Measurements from ENCODE around the gene MSLN. TPM values are rescaled to one million over a fixed set of nuclear protein-coding genes. Genes with fewer than 3 reads are reported as not detected.
A peak's percentile ranks its signal among the peaks of the same experiment; 100 is the strongest.

MSLN gene
- total and polyA plus RNA-seq, 2 of the 8 experiments (the other 6 are each of a cell fraction or from before 2014, with no cell fraction given) = 0.28 to 0.50 TPM

DNA sequence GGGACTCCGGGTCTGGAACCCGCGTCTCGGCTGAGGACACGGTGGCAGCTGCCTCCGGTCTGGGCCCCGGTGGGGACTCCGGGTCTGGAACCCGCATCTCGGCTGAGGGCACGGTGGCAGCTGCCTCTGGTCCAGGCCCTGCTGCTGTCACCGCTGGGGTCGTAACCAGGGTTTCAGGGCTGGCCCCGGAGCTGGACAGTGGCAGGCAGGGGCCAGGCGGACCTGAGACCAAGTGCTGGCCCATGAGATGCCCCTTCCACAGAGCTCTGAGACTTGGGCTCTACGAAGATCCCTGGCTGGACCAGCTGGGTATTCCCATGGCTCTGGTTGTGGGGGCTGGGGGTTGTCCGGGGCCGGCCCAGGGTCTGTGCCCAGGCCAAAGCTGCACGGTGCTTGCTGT is 23.9 kb downstream of the MSLN start:
- no peak overlapping the region for H3K23ac ChIP-seq (ENCODE audit: insufficient read length)
- no peak overlapping the region for H3K27ac ChIP-seq (ENCODE audit: low read depth, low read length)
- H3K4me1 ChIP-seq (replicated peaks in 1 of 4; ENCODE audit: control insufficient read depth in 3 of 4, insufficient read depth in 4 of 4, low read length in 3 of 4) = peaks cover 0 to 14% (median 5%) of the 10 kb centered on the region in 4 experiments; a peak in 4 of 7 replicates
- no peak overlapping the region for H2AK5ac ChIP-seq (ENCODE audit: low read depth, low read length)
- no peak overlapping the region for H2AFZ ChIP-seq (ENCODE audit: low read length)
- H4K20me1 ChIP-seq (replicated peaks in 1 of 2; ENCODE audit: control insufficient read depth in 1 of 2, insufficient read depth in 2 of 2, low read length in 2 of 2) = peaks cover 4 to 20% of the 10 kb centered on the region in 2 experiments
- peaks cover 0 to 6% (median 3%) of the 10 kb centered on the region in 4 experiments; a peak in 2 of 8 replicates for H3K36me3 ChIP-seq (ENCODE audit: control insufficient read depth in 2 of 4, insufficient read depth in 4 of 4, low read length in 3 of 4)
- 0 out of 2 replicates have a peak overlapping the region, but pooled peaks have one; percentile 33 for H2BK12ac ChIP-seq (ENCODE audit: low read depth, low read length)
- peaks cover 9% of the 10 kb centered on the region; the same call in 1 of the 2 replicates for H3K23me2 ChIP-seq (ENCODE audit: low read depth, low read length)
- H3K9ac ChIP-seq (replicated peaks in 1 of 4; ENCODE audit: extremely low read depth in 1 of 4, low read depth in 3 of 4, low read length in 3 of 4) = no peak overlapping the region
- peaks cover 0 to 3% (median under 1%) of the 10 kb centered on the region in 4 experiments; a peak in 2 of 7 replicates for H3K27me3 ChIP-seq (replicated peaks in 1 of 4; ENCODE audit: control insufficient read depth in 3 of 4, extremely low read depth in 1 of 4, insufficient read depth in 3 of 4, low read length in 3 of 4)
- H3K9me3 ChIP-seq (ENCODE audit: insufficient read depth in 2 of 2, low read depth in 1 of 2, low read length in 1 of 2) = no peaks in the 10 kb centered on the region
- H2BK15ac ChIP-seq (ENCODE audit: low read length) = no peak overlapping the region
- H2BK20ac ChIP-seq (ENCODE audit: low read length) = no peak overlapping the region
- H3K79me1 ChIP-seq (ENCODE audit: low read depth, low read length) = peaks cover 2% of the 10 kb centered on the region; the same call in 1 of the 2 replicates
- no peak overlapping the region for H4K5ac ChIP-seq (ENCODE audit: insufficient read length, low read depth, low read length)
- H3K14ac ChIP-seq (ENCODE audit: insufficient read length) = no peak overlapping the region
- H3K4me2 ChIP-seq (ENCODE audit: insufficient read depth in 1 of 2, low read depth in 2 of 2, low read length in 2 of 2) = no peak overlapping the region
- no peak overlapping the region for H2BK5ac ChIP-seq (ENCODE audit: low read depth, low read length)
- H3K4me3 ChIP-seq (ENCODE audit: extremely low read depth in 1 of 4, insufficient read depth in 2 of 4, low read depth in 3 of 4, low read length in 4 of 4) = no peak overlapping the region
- H3K4ac ChIP-seq (replicated peaks; ENCODE audit: insufficient read length, low read depth, low read length) = no peak overlapping the region
- H3K79me2 ChIP-seq (ENCODE audit: control insufficient read depth in 1 of 2, insufficient read depth in 2 of 2, low read length in 2 of 2) = peaks cover 0 to 15% of the 10 kb centered on the region in 2 experiments; a peak in 1 of 4 replicates
- DNase-seq (ENCODE audit: low read depth in 1 of 2, low spot score in 2 of 2) = no peak
- H4K91ac ChIP-seq (replicated peaks; ENCODE audit: insufficient read length, low read length) = no peak overlapping the region
- no peak overlapping the region for H3K18ac ChIP-seq (ENCODE audit: extremely low read depth, low read length)
- FAIRE-seq = no peak
- ChIA-PET CTCF (ENCODE audit: partially characterized antibody) (interaction anchor here (0.5 to 13.7 kb wide), 22 partner anchors 10 to 667 kb away, joined by 3 to 424 read pairs (median 5); partner anchors contain the start of genes ANTKMT, CCDC78, CIAO3 and GNG13), POLR2A (ENCODE audit: partially characterized antibody) (interaction anchor here (0.9 to 3.7 kb wide), 20 partner anchors 8 to 436 kb away, joined by 3 to 20 read pairs (median 5); partner anchors contain the start of genes ANTKMT, CIAO3, GNG13 and METRN)
- H3K56ac ChIP-seq (replicated peaks; ENCODE audit: insufficient read length, low read depth, low read length) = no peak overlapping the region
- no peak overlapping the region for H2BK120ac ChIP-seq (replicated peaks; ENCODE audit: low read depth, low read length)
- 94% methylated on average over 19 of the region's 19 CpGs; no CpG with 5 or more reads in 1 of the 2 experiments for WGBS, 2 experiments (ENCODE audit: extremely low coverage in 1 of 2, insufficient coverage in 1 of 2, insufficient read length in 1 of 2, insufficient replicate concordance in 2 of 2, low coverage in 1 of 2, low lambda C conversion rate in 2 of 2, missing lambda C conversion rate in 1 of 2)
- H4K8ac ChIP-seq (ENCODE audit: extremely low read depth, insufficient read depth, low read length) = peak overlapping the region; percentile 51; the same call in 1 of the 2 replicates
- TF ChIP-seq BRCA1 (IDR thresholded peaks at IDR 0.05; ENCODE audit: low read depth, low read length) (no peak), SUZ12 (IDR thresholded peaks at IDR 0.05; ENCODE audit: low read length) (no peak), ZNF274 (IDR thresholded peaks at IDR 0.05; ENCODE audit: borderline replicate concordance, extremely low read depth, low read length) (no peak), RBBP5 (IDR thresholded peaks at IDR 0.05; ENCODE audit: borderline replicate concordance, low read depth, low read length) (no peak), RNF2 (IDR thresholded peaks at IDR 0.05; ENCODE audit: borderline replicate concordance, low read depth, low read length, missing control alignments, poor library complexity, severe bottlenecking) (no peak), KDM4A (IDR thresholded peaks at IDR 0.05; ENCODE audit: low read depth, low read length, severe bottlenecking) (no peak), NANOG (IDR thresholded peaks at IDR 0.05; ENCODE audit: insufficient read depth, low read depth, low read length, poor library complexity, severe bottlenecking) (no peak), CTBP2 (IDR thresholded peaks at IDR 0.05; ENCODE audit: borderline replicate concordance, insufficient read depth, insufficient read length, low read length) (no peak), CEBPB (IDR thresholded peaks at IDR 0.05; ENCODE audit: low read depth, low read length) (no peak)
- TF ChIP-seq, protein P1, sequence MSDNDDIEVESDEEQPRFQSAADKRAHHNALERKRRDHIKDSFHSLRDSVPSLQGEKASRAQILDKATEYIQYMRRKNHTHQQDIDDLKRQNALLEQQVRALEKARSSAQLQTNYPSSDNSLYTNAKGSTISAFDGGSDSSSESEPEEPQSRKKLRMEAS (IDR thresholded peaks at IDR 0.05) = no peak
